ENCODE data around the gene ATXN3.
"Not testable (repeated sequence)": the region's sequence is repeated elsewhere in the genome, so short reads cannot be mapped to it uniquely, and the experiment has no call there.

The ATXN3 gene

GRCh38 chr14:92058006-92058917 is 48.1 kb downstream of the ATXN3 start:
- no peak for DNase-seq

GRCh38 chr14:92049781-92050180 is 56.6 kb downstream of the ATXN3 start:
- DNase-seq: no peak

- not testable (repeated sequence) for DNase-seq
Measured at GRCh38 chr14:92049221-92049620, 57.2 kb downstream of the ATXN3 start.

- DNase-seq: not testable (repeated sequence)
Measured at GRCh38 chr14:92045904-92046303, 60.5 kb downstream of the ATXN3 start.

- DNase-seq: not testable (repeated sequence)
Measured at GRCh38 chr14:92041766-92042165, 64.6 kb downstream of the ATXN3 start.

GRCh38 chr14:92041203-92041602 is 65.2 kb downstream of the ATXN3 start:
- no peak for DNase-seq

- DNase-seq: no peak
Measured at GRCh38 chr14:92040431-92041051, 65.8 kb downstream of the ATXN3 start.

GRCh38 chr14:92039719-92040430 is 66.5 kb downstream of the ATXN3 start, which contains the start of gene TRIP11:
Gene TRIP11 (minus strand): TSS chr14:92040059. CDS start chr14:92039685, 374 bp downstream.
- peak; percentile 91 for DNase-seq

GRCh38 chr14:92039063-92039718 is 67.2 kb downstream of the ATXN3 start:
- DNase-seq: no peak

GRCh38 chr14:92037989-92038388 is 68.4 kb downstream of the ATXN3 start:
- DNase-seq: no peak

- no peak for DNase-seq
Measured at GRCh38 chr14:92035890-92036289, 70.5 kb downstream of the ATXN3 start.

- no peak for DNase-seq
Measured at GRCh38 chr14:92033906-92034687, 72.3 kb downstream of the ATXN3 start.

GRCh38 chr14:92033433-92033832 is 72.9 kb downstream of the ATXN3 start:
- no peak for DNase-seq

GRCh38 chr14:92026548-92027190 is 79.7 kb downstream of the ATXN3 start:
- no peak for DNase-seq

- DNase-seq: no peak
Measured at GRCh38 chr14:92022036-92022435, 84.3 kb downstream of the ATXN3 start.

GRCh38 chr14:92021523-92021922 is 84.9 kb downstream of the ATXN3 start:
- no peak for DNase-seq

- DNase-seq: no peak
Measured at GRCh38 chr14:92014040-92014439, 92.3 kb downstream of the ATXN3 start.

GRCh38 chr14:92012121-92012748 is 94.1 kb downstream of the ATXN3 start:
- DNase-seq: no peak

- no peak for DNase-seq
Measured at GRCh38 chr14:92010644-92011043, 95.7 kb downstream of the ATXN3 start.

GRCh38 chr14:92009604-92010003 is 96.8 kb downstream of the ATXN3 start:
- DNase-seq: no peak

All from NK-92 treated with Interleukin-12 subunit alpha and Interleukin-12 subunit beta, amount 100 ng/mL, for 24 hours (cell line).